Stomach (tissue), 4 donors: ENCODE data around the gene BRD3.

Experiments
- CTCF ChIP-seq, 7 experiments: fragments of 450-650 bp in 4 of 7; fragments of 200-600 bp in 3 of 7; sonication (generic) in 3 of 7; IDR thresholded peaks; one replicate each; pipeline ENCODE4 v1.5.1; 2016 to 2019; ENCODE audit warnings: antibody characterized with exemption in 7 of 7, control low read depth in 2 of 7, mild to moderate bottlenecking in 1 of 7
- EP300 ChIP-seq: sonication (generic); formaldehyde crosslinking; IDR thresholded peaks from one replicate; pipeline ENCODE4 v1.6.1; 2017; ENCODE audit warnings: antibody characterized with exemption
- POLR2A ChIP-seq, 4 donors: fragments of 450-650 bp; IDR thresholded peaks; one replicate each; pipeline ENCODE4 v1.6.1; 2016; ENCODE audit warnings: antibody characterized with exemption in 4 of 4, control low read depth in 2 of 4, mild to moderate bottlenecking in 1 of 4, moderate library complexity in 1 of 4
- POLR2AphosphoS5 ChIP-seq, 3 donors: sonication (generic); formaldehyde crosslinking; IDR thresholded peaks; one replicate each; pipeline ENCODE4 v1.6.1; 2016; ENCODE audit warnings: antibody characterized with exemption in 3 of 3

- TF ChIP-seq CTCF (IDR thresholded peaks at IDR 0.05) (no peak), POLR2A (IDR thresholded peaks at IDR 0.05) (no peak), EP300 (no peak), POLR2AphosphoS5 (IDR thresholded peaks at IDR 0.05) (no peak)
Measured at GRCh38 chr9:134066913-134067851, 644 bp downstream of the BRD3 start.
